A549 (cell line): ENCODE data around the gene RPL27A.

Source experiments
- CTCF ChIP-seq: fragments of >200 bp; sonication (Bioruptor Twin); formaldehyde crosslinking; IDR thresholded peaks from 3 replicates; pipeline ENCODE4 v1.5.1; 2016
- GATA3 ChIP-seq: IDR thresholded peaks from 2 replicates; pipeline ENCODE4 v1.6.1; 2012; ENCODE audit warnings: borderline replicate concordance
- KDM1A ChIP-seq: fragments of 200-600 bp; sonication (generic); IDR thresholded peaks from 2 replicates; pipeline ENCODE4 v1.6.1; 2016; ENCODE audit warnings: low read depth, mild to moderate bottlenecking
- KDM5A ChIP-seq: fragments of 200-600 bp; sonication (generic); IDR thresholded peaks from 2 replicates; pipeline ENCODE4 v1.6.1; 2016; ENCODE audit warnings: antibody characterized with exemption, mild to moderate bottlenecking
- MAFK ChIP-seq: fragments of 450-650 bp; IDR thresholded peaks from 2 replicates; pipeline ENCODE4 v1.6.1; 2014; ENCODE audit not compliant: partially characterized antibody
- MAX ChIP-seq: IDR thresholded peaks from 2 replicates; pipeline ENCODE4 v1.6.1; 2012
- POLR2A ChIP-seq: IDR thresholded peaks from 2 replicates; pipeline ENCODE4 v1.6.1; 2012; ENCODE audit warnings: mild to moderate bottlenecking, low read length
- RNF2 ChIP-seq: fragments of 200-600 bp; sonication (generic); IDR thresholded peaks from 2 replicates; pipeline ENCODE4 v1.6.1; 2016; ENCODE audit warnings: low read depth, mild to moderate bottlenecking, antibody characterized with exemption, moderate library complexity, borderline replicate concordance
- SMC3 ChIP-seq: fragments of >200 bp; sonication (Bioruptor Twin); formaldehyde crosslinking; IDR thresholded peaks from 3 replicates; pipeline ENCODE4 v1.6.1; 2018; ENCODE audit warnings: inconsistent platforms
- TP53 ChIP-seq: fragments of 250-450 bp; sonication (Bioruptor Pico); IDR thresholded peaks from 2 replicates; pipeline ENCODE4 v1.5.0; 2021; ENCODE audit warnings: mild to moderate bottlenecking, moderate library complexity
- ZSCAN20 ChIP-seq: fragments of 250-450 bp; sonication (Bioruptor Pico); IDR thresholded peaks from 2 replicates; pipeline ENCODE4 v1.8.0; 2022; ENCODE audit warnings: mild to moderate bottlenecking, moderate library complexity

GRCh38 chr11:8652140-8652539, 30.5 kb upstream of the RPL27A start:
- TF ChIP-seq POLR2A (no peak), RNF2 (no peak), ZSCAN20 (CRISPR knock-in tag) (no peak), MAX (no peak), TP53 (no peak), CTCF (no peak), SMC3 (no peak), GATA3 (no peak), MAFK (no peak), KDM5A (no peak), KDM1A (no peak)
